Choroid plexus epithelial cell (primary cell): Measurements from ENCODE around the gene CHD5.

ENCODE experiments used
- DNase-seq: peaks from one replicate; pipeline ENCODE4 v3.0.0-alpha.2; 2010; ENCODE audit warnings: low read depth
- H3K4me3 ChIP-seq: 2 replicates; pipeline ENCODE4 v1.5.1; 2011; ENCODE audit warnings: low read depth, mild to moderate bottlenecking, control low read depth, low read length, moderate library complexity
- CTCF ChIP-seq: conservative IDR thresholded peaks from 2 replicates; pipeline ENCODE4 v1.5.1; 2011; ENCODE audit warnings: low read depth, mild to moderate bottlenecking, control low read depth, inconsistent platforms, low read length, moderate library complexity

Gene CHD5

GRCh38 chr1:6085666-6086065 lies 94.5 kb downstream of the CHD5 start:
- H3K4me3 ChIP-seq: no peak overlapping the region
- TF ChIP-seq CTCF: no peak
- no peak for DNase-seq

DNA sequence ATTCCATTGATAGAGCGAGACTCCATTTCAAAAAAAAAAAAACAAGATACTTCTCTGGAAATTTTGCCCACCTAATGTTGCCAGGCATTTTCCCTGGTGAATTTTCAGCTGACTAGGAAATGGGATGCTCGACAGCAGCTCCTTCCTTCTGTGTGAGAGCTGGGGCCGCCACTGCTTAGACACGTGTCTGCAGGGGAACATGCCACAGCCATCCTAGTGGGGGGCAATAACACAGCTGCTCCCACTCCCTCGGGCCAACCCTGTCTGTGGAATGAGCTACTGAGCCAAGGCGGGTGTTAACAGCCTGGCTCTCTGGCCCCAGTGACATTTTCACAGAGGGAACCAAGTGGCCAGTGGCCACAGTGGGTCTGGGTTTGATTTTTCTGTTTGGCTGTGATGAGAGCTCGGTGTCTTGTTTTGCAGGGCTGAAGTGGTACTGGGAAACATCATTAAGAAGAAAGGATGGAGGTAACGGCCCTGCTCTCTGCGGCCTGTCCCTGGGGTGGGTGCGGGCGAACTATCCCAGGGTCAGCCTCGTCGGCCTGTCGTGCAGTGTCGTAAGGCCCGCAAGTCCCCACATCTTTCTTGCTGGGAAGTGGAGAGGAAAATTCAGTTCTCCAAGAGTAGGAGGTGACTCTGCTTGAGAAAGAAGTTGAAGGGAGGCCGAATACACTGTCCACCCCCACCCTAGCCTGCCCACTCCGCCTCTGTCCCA lies 95.2 kb downstream of the CHD5 start:
- no peak for DNase-seq
- no peak overlapping the region for H3K4me3 ChIP-seq
- no peak for TF ChIP-seq CTCF

DNA sequence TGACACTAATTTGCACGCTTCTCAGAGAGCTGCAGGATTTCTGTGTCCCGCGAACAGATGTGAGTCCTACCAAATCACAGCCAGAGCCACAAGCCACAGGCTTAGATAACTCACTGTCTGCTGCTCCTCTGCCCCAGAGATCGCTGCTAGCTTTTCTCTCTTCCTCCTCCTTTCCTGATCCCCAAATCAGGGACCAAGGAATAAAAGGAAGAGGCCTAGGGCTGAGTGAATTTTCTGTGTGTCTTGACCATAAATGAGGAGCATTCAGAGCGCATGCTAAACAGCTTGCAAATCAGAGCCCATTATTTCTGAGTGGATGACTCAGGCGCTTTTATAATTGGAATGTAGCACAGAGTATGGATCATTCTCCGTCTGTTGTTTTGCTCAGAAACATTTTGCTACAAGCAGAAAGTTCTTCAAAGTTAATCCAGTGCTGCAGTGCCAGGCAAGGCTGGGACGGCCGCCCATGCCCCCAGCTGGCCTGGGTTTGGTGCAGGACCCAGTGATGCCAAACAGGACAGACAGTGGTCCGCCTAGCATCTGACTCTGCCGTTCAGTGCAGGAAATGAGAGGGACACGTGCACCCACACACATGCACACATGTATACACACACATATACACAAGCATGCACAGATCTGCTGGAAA lies 96.2 kb downstream of the CHD5 start:
- no peak for TF ChIP-seq CTCF
- no peak for DNase-seq
- H3K4me3 ChIP-seq: no peak overlapping the region

DNA sequence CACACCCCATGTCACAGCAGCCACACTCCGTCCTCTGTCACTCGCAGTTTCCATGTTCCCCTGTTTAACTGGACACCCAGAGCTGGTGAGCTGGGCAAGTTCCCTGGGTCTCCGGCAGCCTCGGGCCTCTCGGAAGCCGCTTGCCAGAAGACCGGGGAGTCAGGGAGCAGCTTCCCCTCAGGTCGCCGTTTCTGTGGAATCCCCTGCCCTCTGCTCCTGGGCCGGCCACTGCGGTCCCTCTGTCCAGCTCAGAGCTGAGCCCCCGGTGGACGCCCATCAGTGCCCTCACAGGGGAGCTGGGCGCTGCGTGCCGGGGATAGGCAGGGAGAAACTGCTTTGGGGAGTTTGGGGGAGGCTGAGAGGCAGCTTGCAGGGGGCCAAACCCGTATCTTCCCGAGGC lies 96.7 kb downstream of the CHD5 start:
- no peak for TF ChIP-seq CTCF
- no peak overlapping the region for H3K4me3 ChIP-seq
- no peak for DNase-seq

- TF ChIP-seq CTCF: peak; percentile 48
- DNase-seq: peak; percentile 16
- H3K4me3 ChIP-seq: no peak overlapping the region
Measured at GRCh38 chr1:6082430-6082971, 97.6 kb downstream of the CHD5 start.

GRCh38 chr1:6081901-6082300 lies 98.2 kb downstream of the CHD5 start:
- TF ChIP-seq CTCF: no peak
- DNase-seq: no peak
- H3K4me3 ChIP-seq: no peak overlapping the region

DNA sequence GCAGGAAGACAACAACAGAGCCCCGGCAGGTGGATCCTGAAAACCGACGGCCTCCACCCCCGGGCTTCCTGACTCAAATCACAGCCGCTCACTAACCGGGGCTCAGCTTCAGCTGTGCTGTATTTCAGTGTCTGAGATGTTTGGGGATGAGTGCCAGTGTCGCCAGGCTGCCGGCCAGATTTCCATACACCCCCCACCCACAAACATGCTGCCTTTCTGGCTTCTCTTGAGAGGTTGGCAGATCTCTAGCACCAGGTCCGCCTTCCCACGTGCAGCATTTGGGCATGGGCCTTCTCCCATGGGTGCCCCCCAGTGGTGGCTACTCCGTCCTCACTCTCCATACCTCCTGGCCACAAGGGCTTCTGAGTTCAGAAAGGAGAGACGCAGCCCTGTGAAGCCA lies 99.7 kb downstream of the CHD5 start:
- no peak overlapping the region for H3K4me3 ChIP-seq
- TF ChIP-seq CTCF: peak; percentile 31
- DNase-seq: no peak
